ENCODE measurements around the gene DLX4. TPM values are rescaled to one million over a fixed set of nuclear protein-coding genes. Genes with fewer than 3 reads are reported as not detected.

Gene DLX4
- total and polyA plus RNA-seq, 4 donors, result 0.45 to 2.2 (median 0.72) TPM

- H3K4me3 ChIP-seq, result no peak overlapping the region
- no peaks in the 10 kb centered on the region for H3K27me3 ChIP-seq (ENCODE audit: control insufficient read depth in 3 of 3, insufficient read depth in 3 of 3, low read length in 2 of 3)
- DNase-seq (no peak), ATAC-seq (ENCODE audit: insufficient read depth, low FRiP score) (no peak)
- no peaks in the 10 kb centered on the region for H3K36me3 ChIP-seq (ENCODE audit: control insufficient read depth in 4 of 4, insufficient read depth in 4 of 4, low read length in 4 of 4)
- no peaks in the 10 kb centered on the region for H3K9me3 ChIP-seq (ENCODE audit: control insufficient read depth in 4 of 4, insufficient read depth in 3 of 4, low read length in 3 of 4)
- peaks cover 0 to 2% (median 0%) of the 10 kb centered on the region in 5 donors for H3K4me1 ChIP-seq (ENCODE audit: control insufficient read depth in 5 of 5, insufficient read depth in 5 of 5, low read length in 5 of 5)
- no peak overlapping the region for H3K9ac ChIP-seq (ENCODE audit: insufficient read depth in 1 of 2, low read length in 2 of 2)
- no peak overlapping the region for H3K27ac ChIP-seq (ENCODE audit: low read depth in 1 of 2, low read length in 1 of 2)
- 61% methylated on average over 15 to 16 of the region's 16 CpGs for WGBS, 2 donors
- no peak for TF ChIP-seq CTCF (IDR thresholded peaks at IDR 0.05; ENCODE audit: control extremely low read depth, extremely low read depth)
These were observed 37.4 kb upstream of the DLX4 start for GRCh38 chr17:49931416-49932137.

- no peak for ATAC-seq (ENCODE audit: insufficient read depth, low FRiP score)
- DNase-seq, result no peak
- Histone ChIP-seq H3K9ac (ENCODE audit: insufficient read depth in 1 of 2, low read length in 2 of 2) (no peak overlapping the region), H3K27me3 (ENCODE audit: control insufficient read depth in 3 of 3, insufficient read depth in 3 of 3, low read length in 2 of 3) (no peaks in the 10 kb centered on the region), H3K27ac (ENCODE audit: low read depth in 1 of 2, low read length in 1 of 2) (no peak overlapping the region), H3K4me3 (no peak overlapping the region), H3K9me3 (ENCODE audit: control insufficient read depth in 4 of 4, insufficient read depth in 3 of 4, low read length in 3 of 4) (no peaks in the 10 kb centered on the region), H3K4me1 (ENCODE audit: control insufficient read depth in 5 of 5, insufficient read depth in 5 of 5, low read length in 5 of 5) (peaks cover 0 to 2% (median 0%) of the 10 kb centered on the region in 5 donors), H3K36me3 (ENCODE audit: control insufficient read depth in 4 of 4, insufficient read depth in 4 of 4, low read length in 4 of 4) (no peaks in the 10 kb centered on the region)
- WGBS, 2 donors, result 79 to 82% methylated on average over 12 to 17 of the region's 17 CpGs
- TF ChIP-seq CTCF (IDR thresholded peaks at IDR 0.05; ENCODE audit: control extremely low read depth, extremely low read depth), result no peak
These were observed 36.8 kb upstream of the DLX4 start for GRCh38 chr17:49932138-49932723.

GRCh38 chr17:49932901-49933300 is 36.1 kb upstream of the DLX4 start:
- Histone ChIP-seq H3K4me1 (ENCODE audit: control insufficient read depth in 5 of 5, insufficient read depth in 5 of 5, low read length in 5 of 5) (peaks cover 0 to 2% (median 0%) of the 10 kb centered on the region in 5 donors), H3K4me3 (no peak overlapping the region), H3K27me3 (ENCODE audit: control insufficient read depth in 3 of 3, insufficient read depth in 3 of 3, low read length in 2 of 3) (no peaks in the 10 kb centered on the region), H3K27ac (ENCODE audit: low read depth in 1 of 2, low read length in 1 of 2) (no peak overlapping the region), H3K36me3 (ENCODE audit: control insufficient read depth in 4 of 4, insufficient read depth in 4 of 4, low read length in 4 of 4) (no peaks in the 10 kb centered on the region), H3K9ac (ENCODE audit: insufficient read depth in 1 of 2, low read length in 2 of 2) (no peak overlapping the region), H3K9me3 (ENCODE audit: control insufficient read depth in 4 of 4, insufficient read depth in 3 of 4, low read length in 3 of 4) (no peaks in the 10 kb centered on the region)
- 86 to 92% methylated on average over 6 of the region's 6 CpGs for WGBS, 2 donors
- ATAC-seq (ENCODE audit: insufficient read depth, low FRiP score) (no peak), DNase-seq (no peak)
- TF ChIP-seq CTCF (IDR thresholded peaks at IDR 0.05; ENCODE audit: control extremely low read depth, extremely low read depth), result no peak

All from lung (tissue), 12 donors.